CD4-positive, alpha-beta T cell treated with Interferon gamma for 1 hour (primary cell): ENCODE data around the gene OR8B2.
"Not testable (repeated sequence)": the region's sequence is repeated elsewhere in the genome, so short reads cannot be mapped to it uniquely, and the experiment has no call there.

Source experiments
- DNase-seq: peaks from one replicate; pipeline ENCODE4 v3.0.0-alpha.2; 2020

OR8B2 gene, protein sequence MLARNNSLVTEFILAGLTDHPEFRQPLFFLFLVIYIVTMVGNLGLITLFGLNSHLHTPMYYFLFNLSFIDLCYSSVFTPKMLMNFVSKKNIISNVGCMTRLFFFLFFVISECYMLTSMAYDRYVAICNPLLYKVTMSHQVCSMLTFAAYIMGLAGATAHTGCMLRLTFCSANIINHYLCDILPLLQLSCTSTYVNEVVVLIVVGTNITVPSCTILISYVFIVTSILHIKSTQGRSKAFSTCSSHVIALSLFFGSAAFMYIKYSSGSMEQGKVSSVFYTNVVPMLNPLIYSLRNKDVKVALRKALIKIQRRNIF

DNA sequence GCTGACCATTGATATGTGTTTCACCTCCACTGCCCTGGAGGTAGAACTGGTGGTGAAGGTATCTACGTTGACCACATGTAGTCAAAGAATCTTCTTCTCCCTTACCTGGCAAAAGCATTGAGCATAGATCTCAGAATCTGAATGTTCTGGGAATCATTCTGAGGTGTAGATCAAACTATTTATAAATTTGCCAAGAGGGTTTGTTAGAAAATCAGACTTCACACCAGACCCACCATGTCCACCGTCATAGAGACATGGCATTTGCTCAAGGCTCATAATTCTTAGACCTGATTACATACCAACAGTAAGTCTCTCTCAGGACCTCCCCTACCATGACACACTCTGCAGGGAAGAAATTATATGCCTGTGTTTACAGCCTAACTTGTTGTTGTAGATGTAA is at the start of gene OR8B2:
TSS of gene OR8B2 (minus strand) at position 101 of the 400 bp plus-strand sequence. CDS start 1,156 bp downstream, outside the sequence.
- no peak for DNase-seq

DNA sequence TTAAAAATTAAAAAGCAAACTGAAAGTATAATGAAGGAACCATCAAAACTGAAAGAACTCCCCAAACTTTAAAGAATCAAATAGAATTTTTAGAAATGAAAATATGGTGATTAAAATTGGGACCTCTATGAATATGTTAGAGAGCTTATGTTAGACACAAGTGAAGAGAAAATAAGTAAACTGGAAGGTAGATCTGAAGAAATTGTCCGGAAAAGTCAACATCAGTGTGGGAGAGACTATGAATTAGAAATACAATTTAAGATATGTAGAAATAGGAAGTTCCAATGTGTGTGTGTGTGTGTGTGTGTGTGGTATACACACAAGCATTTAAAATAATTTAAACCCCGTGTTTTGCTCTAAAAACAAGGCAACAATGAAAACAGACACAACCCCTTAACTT is 45.3 kb upstream of the OR8B2 start:
- DNase-seq: no peak

DNA sequence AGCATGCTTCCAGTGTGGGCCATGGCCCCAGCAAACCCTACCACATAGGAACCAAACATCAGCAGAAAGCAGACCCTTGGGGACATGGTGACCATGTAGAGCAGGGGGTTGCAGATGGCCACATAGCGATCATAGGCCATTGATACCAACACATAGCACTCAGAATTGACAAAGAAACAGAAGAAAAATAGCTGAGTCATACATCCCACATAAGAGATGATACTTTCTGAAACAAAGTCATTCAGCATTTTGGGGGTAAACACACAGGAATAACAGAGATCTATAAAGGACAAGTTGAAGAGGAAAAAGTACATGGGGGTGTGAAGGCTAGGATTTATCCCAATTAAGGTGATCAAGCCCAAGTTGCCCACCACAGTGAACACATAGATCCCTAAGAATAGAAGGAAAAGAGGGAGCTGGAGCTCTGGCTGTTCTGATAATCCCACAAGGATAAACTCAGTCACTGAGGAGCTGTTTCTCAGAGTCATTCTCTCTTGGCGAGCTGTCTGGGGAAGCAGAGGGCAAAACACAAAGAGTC is 40.2 kb upstream of the OR8B2 start, which contains the start of gene OR8B4:
TSS of gene OR8B4 (minus strand) at position 488 of the 538 bp plus-strand sequence. CDS start at position 488, 0 bp downstream.
- no peak for DNase-seq

DNA sequence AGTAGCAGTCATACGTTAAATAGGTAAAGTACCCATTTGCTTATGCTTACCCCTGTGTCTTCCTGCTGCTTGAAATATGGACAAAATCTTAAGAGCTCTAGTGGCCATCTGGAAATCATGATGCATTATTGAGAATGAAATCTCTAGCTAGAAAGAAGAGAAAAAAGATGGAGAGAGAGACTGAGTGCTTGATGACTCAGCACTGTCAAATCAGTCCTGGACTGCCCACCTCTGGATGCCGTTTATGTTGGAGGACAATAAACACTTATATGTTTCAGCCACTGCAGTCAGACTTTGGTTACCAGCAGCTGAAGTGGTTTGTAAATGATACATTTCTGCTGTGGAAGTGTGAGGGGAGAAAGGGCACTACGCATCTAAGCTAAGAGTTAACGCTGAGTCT is 36.7 kb upstream of the OR8B2 start:
- DNase-seq: no peak

DNA sequence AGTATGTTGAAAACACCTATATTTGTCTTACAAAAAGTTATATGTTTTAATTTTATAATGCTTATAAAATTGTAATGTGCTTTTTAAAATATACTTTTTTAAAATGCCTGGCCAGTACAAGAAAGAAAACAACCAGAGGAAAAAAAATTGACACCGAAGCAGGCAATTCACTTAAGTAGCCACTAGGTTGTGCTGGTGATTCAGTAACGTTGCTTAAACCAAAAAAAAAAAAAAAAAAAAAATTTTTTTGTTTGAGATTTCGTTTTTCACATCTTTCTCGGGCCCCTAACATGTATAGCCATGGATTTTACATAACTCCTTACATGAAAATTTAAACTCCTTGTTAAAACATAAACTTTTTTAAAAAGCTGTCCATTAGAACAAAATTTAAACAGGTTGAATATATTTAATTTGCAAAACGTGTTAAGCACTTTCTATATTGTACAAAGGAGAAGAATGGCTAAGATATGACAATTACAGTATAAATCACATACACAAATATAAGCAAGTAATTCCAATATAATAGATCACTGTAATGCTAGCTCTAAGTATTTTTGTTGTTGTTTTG is 31.1 kb upstream of the OR8B2 start:
- no peak for DNase-seq

DNA sequence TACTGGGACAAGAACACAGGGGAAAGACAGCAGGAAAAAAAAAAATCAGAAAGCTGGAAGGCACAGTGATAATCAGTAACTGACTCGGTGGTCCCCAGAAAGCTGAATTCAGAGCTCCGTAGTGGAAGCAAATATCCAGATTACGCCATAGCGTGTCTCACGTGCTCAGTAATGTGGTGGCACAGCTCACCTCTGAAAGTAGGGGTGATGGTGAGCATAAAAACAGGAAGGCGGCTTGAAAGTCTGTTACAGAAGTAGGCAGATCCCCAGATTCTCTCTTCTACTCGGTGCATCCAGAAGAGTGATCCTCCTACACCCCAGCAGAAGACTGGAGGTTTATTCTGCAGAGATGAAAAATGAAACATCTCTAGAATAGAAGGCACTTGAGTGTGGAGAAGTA is 25.6 kb upstream of the OR8B2 start:
- DNase-seq: no peak

DNA sequence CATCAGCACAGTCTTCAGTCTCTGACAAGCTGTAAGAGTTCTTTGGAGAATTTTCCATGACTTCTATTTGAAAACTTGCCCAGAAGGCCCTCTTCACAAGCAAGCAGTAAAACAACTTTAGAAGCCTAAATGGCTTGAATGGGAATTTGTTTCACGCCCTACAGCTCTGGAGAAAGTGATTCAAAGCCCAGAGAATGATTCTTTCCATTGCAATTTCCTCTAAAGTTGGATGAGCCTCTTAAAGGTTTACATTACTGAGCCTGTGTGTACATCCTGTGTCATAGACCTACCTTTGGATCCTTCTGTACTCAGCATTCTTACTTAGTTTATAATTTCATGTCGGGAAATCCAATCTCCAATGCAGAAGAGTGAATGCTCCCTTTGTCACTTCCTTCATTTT is 21.3 kb upstream of the OR8B2 start:
- DNase-seq: no peak

DNA sequence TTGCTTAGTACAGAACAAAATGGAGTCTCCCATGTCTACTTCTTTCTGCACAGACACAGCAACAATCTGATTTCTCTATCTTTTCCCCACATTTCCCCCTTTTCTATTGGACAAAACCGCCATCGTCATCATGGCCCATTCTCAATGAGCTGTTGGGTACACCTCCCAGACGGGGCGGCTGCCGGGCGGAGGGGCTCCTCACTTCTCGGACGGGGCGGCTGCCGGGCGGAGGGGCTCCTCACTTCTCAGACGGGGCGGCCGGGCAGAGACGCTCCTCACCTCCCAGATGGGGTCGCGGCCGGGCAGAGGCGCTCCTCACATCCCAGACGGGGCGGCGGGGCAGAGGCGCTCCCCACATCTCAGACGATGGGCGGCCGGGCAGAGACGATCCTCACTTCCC is 18.9 kb upstream of the OR8B2 start:
- DNase-seq: not testable (repeated sequence)

DNA sequence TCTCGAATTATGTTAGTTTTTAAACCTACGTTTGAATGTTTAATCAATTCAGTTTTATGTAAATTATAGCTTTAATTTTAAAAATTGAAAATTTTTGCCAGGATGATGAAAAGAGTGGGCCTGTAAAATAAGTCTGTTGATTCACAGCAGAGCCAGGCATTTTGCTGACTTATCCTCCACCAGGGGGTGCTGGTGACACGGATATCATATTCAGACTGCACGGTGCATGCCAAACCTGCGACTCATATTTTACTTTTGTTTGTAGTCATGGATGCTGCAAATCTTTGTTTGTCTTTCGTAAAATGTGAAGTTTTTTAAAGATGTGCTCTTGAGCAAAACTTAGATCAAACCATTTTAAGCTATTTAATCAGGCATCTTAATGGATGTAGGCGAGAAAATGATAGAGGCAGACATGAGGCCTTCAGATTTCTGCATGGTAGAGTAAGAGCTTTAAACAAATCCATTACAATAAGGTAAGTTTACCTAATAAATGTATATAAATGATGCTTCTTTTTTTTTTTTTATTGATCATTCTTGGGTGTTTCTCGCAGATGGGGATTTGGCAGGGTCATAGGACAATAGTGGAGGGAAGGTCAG is 18.1 kb upstream of the OR8B2 start:
- peak; percentile 25 for DNase-seq

DNA sequence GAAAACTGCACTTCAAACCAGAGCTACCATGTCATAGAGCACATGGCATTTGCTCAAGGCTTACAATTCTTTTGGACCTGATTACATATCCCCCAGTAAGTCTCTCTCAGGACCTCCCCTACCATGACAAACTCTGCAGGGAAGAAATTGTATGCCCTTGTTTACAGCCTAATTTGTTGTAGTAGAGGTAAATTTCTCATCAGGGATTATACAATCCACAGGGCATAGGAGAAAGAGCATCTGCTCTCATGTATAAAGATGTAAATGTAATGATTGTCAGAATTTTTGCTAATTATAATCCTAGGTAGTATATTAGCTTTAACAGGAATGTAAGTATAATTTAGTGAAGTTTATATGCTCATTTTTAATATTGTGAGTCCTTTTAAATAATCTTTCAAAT is 14.6 kb upstream of the OR8B2 start, which contains the start of gene OR8B3:
TSS of gene OR8B3 (minus strand) at position 101 of the 400 bp plus-strand sequence. CDS start 1,673 bp downstream, outside the sequence.
- no peak for DNase-seq

DNA sequence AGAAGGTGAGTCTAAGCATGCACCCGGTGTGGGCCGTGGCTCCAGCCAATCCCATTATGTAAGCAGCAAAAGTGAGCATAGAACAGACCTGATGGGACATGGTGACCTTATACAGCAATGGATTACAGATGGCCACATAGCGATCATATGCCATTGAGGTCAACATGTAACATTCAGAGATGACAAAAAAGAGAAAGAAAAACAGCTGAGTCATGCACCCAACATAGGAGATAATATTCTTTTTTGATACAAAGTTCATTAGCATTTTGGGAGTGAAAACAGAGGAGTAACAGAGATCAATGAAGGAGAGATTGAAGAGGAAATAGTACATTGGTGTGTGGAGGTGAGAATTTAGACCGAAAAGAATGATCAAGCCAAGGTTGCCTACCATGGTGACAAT is 12.5 kb upstream of the OR8B2 start:
- not testable (repeated sequence) for DNase-seq

DNA sequence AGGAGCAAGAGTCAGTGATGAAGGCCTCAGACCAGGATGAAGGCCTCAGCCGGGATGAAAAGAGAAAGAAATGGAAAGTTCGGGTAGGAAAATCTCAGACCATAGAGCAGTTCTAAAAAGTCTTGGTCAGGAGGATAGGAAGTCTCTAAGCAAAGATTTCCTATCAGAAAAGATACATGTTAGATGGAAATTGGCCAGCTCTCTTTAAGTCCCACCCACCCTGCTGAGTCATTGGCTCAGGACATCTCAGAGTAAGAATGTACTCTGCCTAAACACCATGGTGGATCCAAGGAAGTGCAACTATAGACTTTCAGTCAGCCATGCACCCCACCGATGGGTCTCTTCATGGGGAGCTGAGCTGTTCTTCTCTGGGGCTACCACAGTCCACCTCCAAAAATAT is 10.1 kb upstream of the OR8B2 start:
- no peak for DNase-seq

DNA sequence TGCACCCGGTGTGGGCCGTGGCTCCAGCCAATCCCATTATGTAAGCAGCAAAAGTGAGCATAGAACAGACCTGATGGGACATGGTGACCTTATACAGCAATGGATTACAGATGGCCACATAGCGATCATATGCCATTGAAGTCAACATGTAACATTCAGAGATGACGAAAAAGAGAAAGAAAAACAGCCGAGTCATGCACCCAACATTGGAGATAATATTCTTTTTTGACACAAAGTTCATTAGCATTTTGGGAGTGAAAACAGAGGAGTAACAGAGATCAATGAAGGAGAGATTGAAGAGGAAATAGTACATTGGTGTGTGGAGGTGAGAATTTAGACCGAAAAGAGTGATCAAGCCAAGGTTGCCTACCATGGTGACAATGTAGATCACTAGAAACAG is 1.4 kb downstream of the OR8B2 start:
- not testable (repeated sequence) for DNase-seq

DNA sequence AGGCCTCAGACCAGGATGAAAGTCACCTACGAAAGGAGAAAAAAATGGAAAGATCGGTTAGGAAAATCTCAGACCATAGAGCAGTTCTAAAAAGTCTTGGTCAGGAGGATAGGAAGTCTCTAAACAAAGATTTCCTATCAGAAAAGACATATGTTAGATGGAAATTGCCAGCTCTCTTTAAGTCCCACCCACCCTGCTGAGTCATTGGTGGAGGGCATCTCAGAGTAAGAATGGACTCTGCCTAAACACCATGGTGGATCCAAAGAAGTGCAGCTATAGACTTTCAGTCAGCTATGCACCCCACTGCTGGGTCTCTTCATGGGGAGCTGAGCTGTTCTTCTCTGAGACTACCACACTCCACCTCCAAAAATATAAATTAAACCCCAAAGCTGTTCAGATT is 3.7 kb downstream of the OR8B2 start:
- DNase-seq: no peak

DNA sequence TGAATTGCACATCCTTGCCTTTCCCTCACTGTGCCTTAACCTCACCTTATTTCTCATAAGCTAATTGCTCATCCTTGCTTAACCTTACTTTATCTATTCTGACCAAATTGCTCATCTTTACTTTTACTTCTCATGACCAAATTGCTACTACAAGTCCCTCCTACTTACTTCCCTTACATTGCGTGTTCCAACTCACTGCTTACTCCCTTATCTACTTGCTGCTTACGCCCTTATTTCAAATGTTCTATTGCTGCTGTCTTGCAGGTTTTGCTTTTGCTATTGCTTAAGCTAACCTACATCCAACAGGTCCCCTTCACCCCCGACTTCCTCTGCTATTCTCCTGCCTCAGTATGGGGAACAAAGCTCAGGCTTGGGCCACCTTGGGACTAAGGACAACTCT is 8.0 kb downstream of the OR8B2 start:
- DNase-seq: no peak

DNA sequence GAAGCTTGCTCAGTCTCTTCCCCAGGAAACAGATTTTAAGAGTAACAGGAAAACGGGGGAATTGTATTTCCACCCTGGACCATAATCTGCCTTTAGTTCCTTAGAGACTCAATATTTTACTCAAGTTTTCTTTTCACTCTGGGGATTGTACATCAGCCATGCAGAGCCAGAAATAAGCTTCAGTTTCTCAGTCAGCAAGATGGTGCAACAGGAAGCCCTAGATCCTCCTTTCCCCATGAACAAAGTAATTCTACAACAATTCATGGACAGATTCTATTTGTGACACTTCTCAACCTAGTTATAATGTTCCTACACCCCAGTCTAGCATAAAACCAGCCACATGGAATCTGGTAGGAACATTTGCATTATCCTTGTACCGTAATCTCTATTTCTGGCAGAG is 24.7 kb downstream of the OR8B2 start:
- DNase-seq: no peak

DNA sequence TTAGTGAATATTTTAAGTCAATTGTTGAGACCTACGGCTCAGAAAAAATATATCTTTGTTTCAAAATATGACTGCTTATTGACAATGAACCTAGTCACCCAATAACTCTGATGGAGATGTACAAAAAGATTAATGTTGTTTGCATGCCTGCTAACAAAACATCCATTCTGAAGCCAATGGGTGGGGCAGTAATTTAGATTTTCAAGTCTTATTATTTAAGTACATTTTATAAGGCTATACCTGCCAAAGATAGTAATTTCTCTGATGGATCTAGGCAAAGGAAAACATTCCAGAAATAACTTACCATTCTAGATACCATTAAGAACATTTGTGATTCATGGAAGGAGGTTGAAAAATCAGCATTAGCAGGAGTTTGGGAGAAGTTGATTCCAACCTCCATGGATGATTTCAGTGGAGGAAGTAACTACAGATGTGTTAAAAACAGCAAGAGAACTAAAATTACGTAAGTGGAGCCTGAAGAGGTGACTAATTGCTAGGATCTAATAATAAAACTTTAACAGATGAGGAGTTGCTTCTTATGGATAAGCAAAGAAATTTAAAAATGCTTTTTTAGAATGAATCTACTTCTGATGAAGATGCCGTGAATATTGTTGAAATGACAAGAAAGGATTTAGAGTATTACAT is 37.9 kb downstream of the OR8B2 start:
- no peak for DNase-seq

DNA sequence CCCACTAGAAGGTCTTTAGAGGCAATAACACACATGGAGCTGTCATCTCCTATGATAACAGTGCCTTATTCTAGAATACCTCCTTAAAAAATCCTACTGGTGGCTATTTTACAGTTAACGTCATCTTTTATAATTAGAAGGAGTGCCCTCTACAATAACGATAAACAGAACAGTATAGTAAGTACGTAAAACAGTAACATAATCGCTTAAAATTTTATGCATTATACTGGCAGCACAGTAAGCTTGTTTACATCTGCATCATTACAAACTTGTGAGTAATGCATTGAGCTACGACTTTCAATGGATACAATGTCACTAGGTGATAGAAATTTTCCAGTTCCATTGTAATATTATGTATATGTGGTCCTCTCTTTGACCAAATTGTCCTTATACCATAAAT is 40.0 kb downstream of the OR8B2 start:
- DNase-seq: no peak

DNA sequence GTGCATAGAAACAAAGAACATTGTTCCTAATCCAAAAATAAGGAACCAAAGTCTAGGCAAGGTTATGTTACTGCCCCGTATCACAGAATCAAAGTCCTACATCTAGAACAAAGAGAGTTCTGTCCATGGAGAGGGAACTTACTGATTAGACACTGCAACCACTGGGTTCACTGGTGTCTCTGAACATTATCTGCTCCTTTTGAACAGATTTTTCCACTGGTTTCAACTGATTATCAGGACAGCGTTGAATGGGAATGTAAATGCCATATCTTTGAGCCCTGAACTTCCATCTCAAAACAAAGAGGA is 44.2 kb downstream of the OR8B2 start:
- no peak for DNase-seq

DNA sequence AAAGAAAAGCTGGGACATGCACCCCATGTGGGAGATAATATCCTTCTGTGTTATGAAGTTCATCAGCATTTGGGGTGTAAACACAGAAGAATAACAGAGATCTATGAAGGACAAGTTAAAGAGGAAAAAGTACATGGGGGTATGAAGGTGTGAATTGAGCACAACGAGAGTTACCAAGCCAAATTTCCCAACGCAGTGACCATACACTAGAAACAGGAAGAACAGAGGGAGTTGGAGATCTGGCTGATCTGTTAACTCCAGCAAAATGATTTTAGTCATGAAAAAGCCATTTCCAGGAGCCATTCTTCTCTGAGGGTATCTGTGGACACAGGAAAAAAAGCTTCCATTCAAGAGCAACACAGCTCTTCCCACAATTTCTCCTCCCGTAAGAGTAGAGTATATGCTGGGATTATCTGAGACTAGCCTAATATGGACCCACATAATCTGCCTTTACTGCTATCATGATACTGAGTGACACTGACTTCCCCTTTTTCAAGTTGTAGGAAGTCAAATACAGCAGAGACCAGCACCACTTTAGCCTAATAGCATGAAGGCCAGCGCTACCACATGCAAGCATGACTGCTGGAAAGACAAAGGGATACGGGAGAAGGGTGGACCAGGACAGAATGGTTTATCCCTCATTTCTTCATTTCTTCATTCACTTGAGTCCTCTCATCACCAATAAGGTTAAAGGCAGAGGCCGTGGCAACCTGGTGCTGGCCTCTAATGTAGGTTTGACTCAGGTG is 44.7 kb downstream of the OR8B2 start:
- DNase-seq: no peak
